ENCODE measurements around the gene WDR86. TPM values are rescaled to one million over a fixed set of nuclear protein-coding genes. Genes with fewer than 3 reads are reported as not detected.
A peak's percentile ranks its signal among the peaks of the same experiment; 100 is the strongest.

Gene WDR86
- total RNA-seq, 1 experiment from 2014 or later, result 7.7 TPM

- no peaks in the 10 kb centered on the region for H3F3A ChIP-seq (ENCODE audit: insufficient read depth, low read depth)
- no peaks in the 10 kb centered on the region for H3K79me2 ChIP-seq (ENCODE audit: low read depth)
- H3K27ac ChIP-seq, result no peak overlapping the region
- CTCF ChIA-PET, result no interaction called here
- intact Hi-C loops (cut with micrococcal nuclease; ENCODE audit: unreplicated experiment), result no loop called here
- peaks cover 10% of the 10 kb centered on the region; the same call in 1 of the 2 replicates for H3K27me3 ChIP-seq (ENCODE audit: insufficient read depth, low read depth)
- H3K36me3 ChIP-seq (ENCODE audit: low read depth), result no peaks in the 10 kb centered on the region
- H3K4me2 ChIP-seq, result no peak overlapping the region
- H3K9me3 ChIP-seq (ENCODE audit: insufficient read depth, low read depth), result no peaks in the 10 kb centered on the region
- BruUV-seq (replicated peaks), result no TSS peak
- H3K9me2 ChIP-seq (ENCODE audit: insufficient read depth), result no peaks in the 10 kb centered on the region
- H4K20me1 ChIP-seq (ENCODE audit: insufficient read depth), result no peaks in the 10 kb centered on the region
- POLR2A ChIA-PET (ENCODE audit: unreplicated experiment), result no interaction called here
- no peak overlapping the region for H3K4me3 ChIP-seq
- no peak overlapping the region for H2AFZ ChIP-seq
- DNase-seq, result no peak
- H3K4me1 ChIP-seq (replicated peaks; ENCODE audit: insufficient read depth), result no peaks in the 10 kb centered on the region
- TF ChIP-seq EZH2 (IDR thresholded peaks at IDR 0.05; ENCODE audit: low read depth), result no peak
- no peak for TF ChIP-seq CTCF (conservative IDR thresholded peaks at IDR 0.05)
These were observed 31.1 kb upstream of the WDR86 start for GRCh38 chr7:151440799-151441445.

GRCh38 chr7:151439855-151440798 is 30.3 kb upstream of the WDR86 start, which contains the start of gene CRYGN:
TSS of gene CRYGN (minus strand) at chr7:151440141. CDS start at chr7:151439917, 224 bp downstream.
- H3K4me3 ChIP-seq, result no peak within 1 kb of the TSS
- TF ChIP-seq EZH2 (IDR thresholded peaks at IDR 0.05; ENCODE audit: low read depth) (no peak), CTCF (conservative IDR thresholded peaks at IDR 0.05) (no peak)
- intact Hi-C loops (cut with micrococcal nuclease; ENCODE audit: unreplicated experiment), result no loop called here
- no peaks in the 10 kb centered on the region for H3F3A ChIP-seq (ENCODE audit: insufficient read depth, low read depth)
- CTCF ChIA-PET, result interaction anchor here (0.5 to 0.6 kb wide), 2 partner anchors 184 to 350 kb away, joined by 3 to 8 read pairs; no protein-coding TSS in a partner anchor
- DNase-seq, result peak in 1 of 2 experiments; percentile 37
- no peaks in the 10 kb centered on the region for H3K9me3 ChIP-seq (ENCODE audit: insufficient read depth, low read depth)
- H3K27me3 ChIP-seq (ENCODE audit: insufficient read depth, low read depth), result peaks cover 10% of the 10 kb centered on the region; the same call in 1 of the 2 replicates
- H2AFZ ChIP-seq, result no peak within 1 kb of the TSS
- H3K79me2 ChIP-seq (ENCODE audit: low read depth), result no peaks in the 10 kb centered on the region
- no peaks in the 10 kb centered on the region for H3K9me2 ChIP-seq (ENCODE audit: insufficient read depth)
- no peaks in the 10 kb centered on the region for H4K20me1 ChIP-seq (ENCODE audit: insufficient read depth)
- H3K27ac ChIP-seq, result no peak within 1 kb of the TSS
- no peak within 1 kb of the TSS for H3K4me2 ChIP-seq
- no peaks in the 10 kb centered on the region for H3K36me3 ChIP-seq (ENCODE audit: low read depth)
- H3K4me1 ChIP-seq (replicated peaks; ENCODE audit: insufficient read depth), result no peaks in the 10 kb centered on the region
- BruUV-seq (replicated peaks), result no TSS peak
- POLR2A ChIA-PET (ENCODE audit: unreplicated experiment), result no interaction called here

- Histone ChIP-seq H3K9me3 (ENCODE audit: insufficient read depth, low read depth) (no peaks in the 10 kb centered on the region), H3K27ac (no peak overlapping the region), H4K20me1 (ENCODE audit: insufficient read depth) (no peaks in the 10 kb centered on the region), H3K9me2 (ENCODE audit: insufficient read depth) (no peaks in the 10 kb centered on the region), H3K4me2 (no peak overlapping the region), H3K27me3 (ENCODE audit: insufficient read depth, low read depth) (peaks cover 10% of the 10 kb centered on the region; the same call in 1 of the 2 replicates), H3K4me1 (replicated peaks; ENCODE audit: insufficient read depth) (no peaks in the 10 kb centered on the region), H3K4me3 (no peak overlapping the region), H3K36me3 (ENCODE audit: low read depth) (no peaks in the 10 kb centered on the region), H2AFZ (no peak overlapping the region), H3F3A (ENCODE audit: insufficient read depth, low read depth) (no peaks in the 10 kb centered on the region), H3K79me2 (ENCODE audit: low read depth) (no peaks in the 10 kb centered on the region)
- BruUV-seq (replicated peaks), result no TSS peak
- DNase-seq, result no peak
- CTCF ChIA-PET, result interaction anchor here (0.6 kb wide), 1 partner anchor 349 kb away, joined by 8 read pairs; no protein-coding TSS in a partner anchor
- POLR2A ChIA-PET (ENCODE audit: unreplicated experiment), result no interaction called here
- intact Hi-C loops (cut with micrococcal nuclease; ENCODE audit: unreplicated experiment), result no loop called here
- TF ChIP-seq EZH2 (IDR thresholded peaks at IDR 0.05; ENCODE audit: low read depth) (no peak), CTCF (conservative IDR thresholded peaks at IDR 0.05) (no peak)
These were observed 29.2 kb upstream of the WDR86 start for GRCh38 chr7:151438864-151439601.
